MM.1S (cell line): Measurements from ENCODE around the gene TM9SF4.

ENCODE experiments used
- CTCF ChIP-seq: fragments of 300-600 bp; sonication (generic); IDR thresholded peaks from 2 replicates; pipeline ENCODE4 v1.5.1; 2016; ENCODE audit warnings: antibody characterized with exemption, low read length, mixed read lengths
- EZH2phosphoT487 ChIP-seq: fragments of 300-600 bp; sonication (generic); IDR thresholded peaks from 2 replicates; pipeline ENCODE4 v1.6.1; 2018; ENCODE audit warnings: antibody characterized with exemption, low read length

GRCh38 chr20:32064667-32065066, 44.8 kb upstream of the TM9SF4 start:
- TF ChIP-seq CTCF (no peak), EZH2phosphoT487 (no peak)
